Dendritic cell treated with granulocyte-macrophage colony-stimulating factor and Interleukin-4, amounts not matched to agents 40 ng/mL and 50 ng/mL, for 4 days (primary cell): ENCODE results near the gene RETN.

ENCODE experiments used
- H3K27ac Mint-ChIP-seq: one replicate; pipeline ENCODE4 v1.8.0; 2022; ENCODE audit warnings: mild to moderate bottlenecking, mixed read lengths
- H3K27me3 Mint-ChIP-seq: one replicate; pipeline ENCODE4 v1.8.0; 2022; ENCODE audit warnings: mild to moderate bottlenecking, mixed read lengths
- H3K36me3 Mint-ChIP-seq: one replicate; pipeline ENCODE4 v1.8.0; 2022; ENCODE audit warnings: low read depth, mixed read lengths
- H3K4me1 Mint-ChIP-seq: one replicate; pipeline ENCODE4 v1.8.0; 2022; ENCODE audit warnings: low read depth, mixed read lengths
- H3K4me3 Mint-ChIP-seq: one replicate; pipeline ENCODE4 v1.8.0; 2022; ENCODE audit warnings: mild to moderate bottlenecking, moderate library complexity, mixed read lengths
- H3K9me3 Mint-ChIP-seq: one replicate; pipeline ENCODE4 v1.8.0; 2022; ENCODE audit warnings: mixed read lengths
- intact Hi-C: fragments of 100-400 bp; cut with micrococcal nuclease; formaldehyde crosslinking; loops from one replicate; pipeline ENCODE4 v1.15.0; 2022

RETN gene

GRCh38 chr19:7706955-7707456 is 38.2 kb downstream of the RETN start:
- peak overlapping the region; percentile 96 for H3K27ac Mint-ChIP-seq
- no peaks in the 10 kb centered on the region for H3K27me3 Mint-ChIP-seq
- peak overlapping the region; percentile 65 for H3K4me3 Mint-ChIP-seq
- no peaks in the 10 kb centered on the region for H3K9me3 Mint-ChIP-seq
- intact Hi-C loops = loop anchor here (1.0 kb wide), 1 partner anchor 7 kb away; no protein-coding TSS in a partner anchor
- no peaks in the 10 kb centered on the region for H3K36me3 Mint-ChIP-seq
- H3K4me1 Mint-ChIP-seq = peaks cover 89% of the 10 kb centered on the region

- Mint-ChIP-seq H3K27ac (peak overlapping the region; percentile 68), H3K27me3 (no peaks in the 10 kb centered on the region), H3K36me3 (no peaks in the 10 kb centered on the region), H3K9me3 (no peaks in the 10 kb centered on the region), H3K4me3 (no peak overlapping the region), H3K4me1 (peaks cover 77% of the 10 kb centered on the region)
- intact Hi-C loops = no loop called here
These were observed 41.1 kb downstream of the RETN start for GRCh38 chr19:7709932-7710460.

- H3K36me3 Mint-ChIP-seq = no peaks in the 10 kb centered on the region
- H3K27ac Mint-ChIP-seq = peak overlapping the region; percentile 68
- intact Hi-C loops = no loop called here
- no peaks in the 10 kb centered on the region for H3K9me3 Mint-ChIP-seq
- peaks cover 76% of the 10 kb centered on the region for H3K4me1 Mint-ChIP-seq
- H3K27me3 Mint-ChIP-seq = no peaks in the 10 kb centered on the region
- H3K4me3 Mint-ChIP-seq = no peak overlapping the region
These were observed 41.8 kb downstream of the RETN start for GRCh38 chr19:7710616-7711015.

GRCh38 chr19:7715671-7716070 is 46.8 kb downstream of the RETN start:
- no peaks in the 10 kb centered on the region for H3K27me3 Mint-ChIP-seq
- no peak overlapping the region for H3K4me3 Mint-ChIP-seq
- H3K4me1 Mint-ChIP-seq = peaks cover 48% of the 10 kb centered on the region
- intact Hi-C loops = no loop called here
- no peaks in the 10 kb centered on the region for H3K9me3 Mint-ChIP-seq
- H3K27ac Mint-ChIP-seq = peak overlapping the region; percentile 90
- no peaks in the 10 kb centered on the region for H3K36me3 Mint-ChIP-seq

- H3K9me3 Mint-ChIP-seq = no peaks in the 10 kb centered on the region
- peaks cover 46% of the 10 kb centered on the region for H3K4me1 Mint-ChIP-seq
- H3K36me3 Mint-ChIP-seq = no peaks in the 10 kb centered on the region
- H3K4me3 Mint-ChIP-seq = no peak overlapping the region
- intact Hi-C loops = no loop called here
- no peaks in the 10 kb centered on the region for H3K27me3 Mint-ChIP-seq
- H3K27ac Mint-ChIP-seq = no peak overlapping the region
These were observed 47.9 kb downstream of the RETN start for GRCh38 chr19:7716762-7717161.

GRCh38 chr19:7718668-7719067 is 49.8 kb downstream of the RETN start:
- Mint-ChIP-seq H3K4me3 (no peak overlapping the region), H3K27ac (peak overlapping the region; percentile 45), H3K9me3 (no peaks in the 10 kb centered on the region), H3K4me1 (peaks cover 55% of the 10 kb centered on the region), H3K27me3 (no peaks in the 10 kb centered on the region), H3K36me3 (no peaks in the 10 kb centered on the region)
- intact Hi-C loops = no loop called here
